ENCODE data around the gene SSH3.

The SSH3 gene

GRCh38 chr11:67351275-67352005 lies 48.1 kb downstream of the SSH3 start:
- TF ChIP-seq CTCF (IDR thresholded peaks at IDR 0.05; ENCODE audit: low read length, missing control alignments) = peak; percentile 90
- DNase-seq (ENCODE audit: low read depth) = peak; percentile 88
- H3K4me3 ChIP-seq (replicated peaks; ENCODE audit: low read depth, low read length) = peak overlapping the region; percentile 19

DNA sequence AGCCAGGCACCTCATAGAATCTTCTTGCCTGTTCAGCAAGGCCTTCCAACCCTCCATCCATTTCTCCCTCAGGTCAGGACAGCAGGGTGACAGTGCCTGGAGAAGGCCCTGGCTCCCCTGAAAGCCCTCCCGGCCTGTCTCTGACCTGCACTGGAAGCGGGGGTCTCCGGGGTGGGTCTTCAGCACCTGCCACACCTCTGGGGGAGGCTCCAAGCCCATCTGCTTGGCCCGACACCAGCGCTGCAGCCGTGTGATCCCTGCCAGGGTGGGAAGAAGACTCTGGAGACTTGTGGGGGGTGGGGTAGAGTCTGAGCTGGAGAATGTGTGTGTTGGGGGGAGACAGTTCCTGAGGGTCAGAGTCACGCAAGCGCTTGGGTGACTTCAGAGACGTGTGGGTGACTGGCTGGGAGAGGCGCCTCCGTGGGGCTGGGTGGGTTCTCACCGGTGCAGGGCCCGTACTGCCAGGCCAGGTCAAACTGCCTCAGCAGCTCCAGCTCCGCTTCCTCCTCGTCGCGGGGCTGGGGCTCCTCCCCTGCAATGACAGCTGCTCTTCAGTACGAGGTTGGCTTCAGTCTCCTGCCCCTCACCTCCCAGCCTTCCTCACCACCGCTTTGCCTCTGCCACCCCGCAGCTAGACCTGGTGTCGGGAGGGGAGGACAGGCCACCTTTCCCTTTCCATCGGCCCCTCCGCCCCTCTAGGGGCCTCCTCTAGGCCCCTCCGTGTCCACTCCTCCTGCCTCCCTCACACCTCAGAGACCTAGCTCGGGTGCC lies 49.4 kb downstream of the SSH3 start:
- no peak for DNase-seq (ENCODE audit: low read depth)
- TF ChIP-seq CTCF (IDR thresholded peaks at IDR 0.05; ENCODE audit: low read length, missing control alignments) = no peak
- H3K4me3 ChIP-seq (replicated peaks; ENCODE audit: low read depth, low read length) = peak overlapping the region; percentile 82

DNA sequence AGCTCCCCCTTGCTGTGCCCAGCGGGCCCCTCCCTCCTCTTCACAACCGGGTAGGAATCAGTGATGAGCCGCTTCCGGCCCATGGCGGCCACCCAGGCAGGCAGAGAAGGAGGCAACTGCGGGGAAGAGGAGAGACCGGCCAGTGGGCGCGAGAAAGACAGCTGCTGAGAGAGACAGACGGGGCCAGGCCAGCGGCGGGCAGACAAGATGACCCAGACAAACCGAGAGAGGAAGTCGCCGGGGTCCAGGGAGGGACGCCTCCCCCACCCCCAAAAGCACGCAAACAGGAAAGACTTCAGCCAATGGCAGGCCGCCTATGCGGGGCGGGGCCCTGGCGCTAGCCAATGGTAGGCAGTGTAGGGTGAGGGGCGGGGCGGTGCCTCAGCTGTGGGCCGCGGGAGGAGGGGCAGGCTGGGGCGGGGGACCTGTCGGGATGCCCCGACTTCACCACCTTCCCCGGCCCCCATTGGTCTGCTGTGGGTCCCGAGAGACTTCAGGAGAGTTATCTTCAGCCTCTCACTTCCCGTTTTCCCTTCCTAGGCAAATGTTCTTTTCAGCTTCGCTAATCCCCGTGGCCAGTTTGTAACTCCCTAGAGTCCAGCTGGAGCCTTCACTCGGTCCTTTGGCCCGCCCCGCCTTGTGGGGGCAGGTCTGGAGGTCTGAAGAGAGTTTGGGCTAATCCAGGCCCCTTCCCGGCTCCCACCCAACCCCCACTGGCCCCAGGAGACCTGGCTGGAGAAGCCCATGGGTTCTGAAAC lies 50.2 kb downstream of the SSH3 start, which contains the start of gene POLD4:
Gene POLD4 (minus strand): TSS at position 230 of the 758 bp plus-strand sequence. CDS start 147 bp downstream, at position 83.
- H3K4me3 ChIP-seq (replicated peaks; ENCODE audit: low read depth, low read length) = peak within 1 kb of the TSS; percentile 82
- DNase-seq (ENCODE audit: low read depth) = peak; percentile 97
- no peak for TF ChIP-seq CTCF (IDR thresholded peaks at IDR 0.05; ENCODE audit: low read length, missing control alignments)

DNA sequence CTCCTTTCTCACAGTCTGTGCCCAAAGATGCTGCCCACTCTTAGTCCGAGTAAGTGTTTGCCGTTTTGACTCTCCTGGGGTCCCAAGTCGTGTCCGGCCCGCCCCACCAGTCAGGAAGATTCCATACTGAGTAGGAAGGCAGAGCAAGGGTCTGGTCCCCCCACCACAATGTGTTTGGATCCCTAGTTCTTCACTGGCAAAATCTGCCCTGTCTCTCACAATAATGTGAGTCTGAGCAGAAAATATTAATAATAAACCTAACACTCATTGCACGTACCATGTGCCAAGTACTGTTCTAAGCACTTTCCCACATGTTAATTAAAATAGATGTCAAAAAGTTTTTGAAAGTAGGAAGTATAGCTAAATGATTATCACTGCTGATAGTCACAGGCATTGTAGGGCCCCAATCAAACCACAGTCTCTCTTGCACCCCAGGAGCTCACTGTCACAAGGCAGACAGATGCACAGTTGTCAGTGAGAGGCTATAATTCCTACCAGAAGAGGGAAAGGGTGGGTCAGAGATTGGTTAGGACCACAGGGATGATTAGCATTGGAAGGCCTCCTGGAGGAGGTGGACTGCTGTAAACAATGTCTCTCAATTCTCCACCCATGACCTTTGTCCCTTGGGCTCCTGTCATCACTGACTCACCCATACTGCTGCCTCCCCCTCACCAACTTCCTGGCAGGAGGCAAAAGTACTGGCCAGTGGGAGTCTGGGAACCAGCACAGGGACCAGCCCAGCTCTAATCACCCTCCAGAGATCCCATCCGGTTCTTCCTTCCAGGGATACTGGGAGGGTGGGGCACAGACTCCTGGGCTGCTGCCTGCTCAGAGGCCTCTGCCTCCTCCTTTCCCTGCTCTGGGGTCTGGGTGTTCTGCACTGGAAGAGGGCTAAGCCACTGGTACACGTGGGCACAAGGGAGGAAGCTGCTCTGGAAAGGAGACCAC lies 51.0 kb downstream of the SSH3 start:
- DNase-seq (ENCODE audit: low read depth) = peak; percentile 97
- H3K4me3 ChIP-seq (replicated peaks; ENCODE audit: low read depth, low read length) = peak overlapping the region; percentile 82
- TF ChIP-seq CTCF (IDR thresholded peaks at IDR 0.05; ENCODE audit: low read length, missing control alignments) = peak; percentile 32

GRCh38 chr11:67355023-67355793 lies 51.9 kb downstream of the SSH3 start:
- TF ChIP-seq CTCF (IDR thresholded peaks at IDR 0.05; ENCODE audit: low read length, missing control alignments) = no peak
- DNase-seq (ENCODE audit: low read depth) = no peak
- no peak overlapping the region for H3K4me3 ChIP-seq (replicated peaks; ENCODE audit: low read depth, low read length)

Measured in fibroblast of pulmonary artery (primary cell).